Measurements from ENCODE around the gene TAS2R13.

Gene TAS2R13

GRCh38 chr12:10904686-10905085, 4.7 kb downstream of the TAS2R13 start:
- DNase-seq (ENCODE audit: extremely low read depth, low read depth): no peak
- no peak for TF ChIP-seq CTCF (IDR thresholded peaks at IDR 0.05; ENCODE audit: low read depth, low read length)

DNA sequence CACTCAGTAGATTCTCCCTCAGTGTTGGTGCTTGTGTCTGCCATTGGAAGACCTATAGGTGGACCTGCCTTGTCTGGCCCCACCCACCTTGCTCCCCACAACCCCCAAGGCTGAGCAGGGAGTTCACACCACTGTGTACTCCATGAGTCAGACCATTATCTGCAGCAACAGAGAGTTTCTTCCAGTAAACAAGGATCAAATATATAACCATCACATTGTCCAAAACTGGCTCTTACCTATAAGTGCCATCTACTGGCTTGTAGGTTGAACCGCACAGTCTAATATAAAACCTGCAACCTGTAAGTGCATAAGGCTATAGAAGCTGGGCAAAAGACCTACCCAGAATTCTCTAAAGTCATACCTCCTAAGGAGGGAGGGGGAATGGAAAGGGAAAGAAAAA, 7.9 kb downstream of the TAS2R13 start:
- TF ChIP-seq CTCF (IDR thresholded peaks at IDR 0.05; ENCODE audit: low read depth, low read length): no peak
- DNase-seq (ENCODE audit: extremely low read depth, low read depth): no peak

- no peak for DNase-seq (ENCODE audit: extremely low read depth, low read depth)
- TF ChIP-seq CTCF (IDR thresholded peaks at IDR 0.05; ENCODE audit: low read depth, low read length): no peak
These were observed 8.4 kb downstream of the TAS2R13 start for GRCh38 chr12:10900972-10901371.

- no peak for DNase-seq (ENCODE audit: extremely low read depth, low read depth)
These were observed 8.8 kb downstream of the TAS2R13 start for GRCh38 chr12:10900530-10900929.

DNA sequence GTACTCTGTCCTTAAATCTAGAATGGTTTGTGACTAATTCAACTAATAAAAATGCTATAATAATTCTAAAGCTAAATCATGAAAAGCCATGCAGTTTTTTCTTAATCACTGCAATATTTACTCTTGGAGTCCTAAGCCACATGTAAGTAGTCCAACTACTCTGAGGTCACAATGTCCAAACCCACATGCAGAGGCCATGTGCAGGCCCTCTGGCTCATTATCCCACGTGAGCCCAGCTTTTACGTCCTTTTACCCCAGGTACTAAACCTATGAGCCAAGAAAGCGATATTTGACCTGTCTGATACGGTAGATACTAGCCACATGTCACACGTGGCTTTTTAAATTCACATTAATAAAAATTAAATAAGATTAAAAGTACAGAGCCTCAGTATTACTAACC, 12.5 kb downstream of the TAS2R13 start:
- TF ChIP-seq CTCF (IDR thresholded peaks at IDR 0.05; ENCODE audit: low read depth, low read length): no peak
- no peak for DNase-seq (ENCODE audit: extremely low read depth, low read depth)

More at GRCh38 chr12:10900530-10900929, 8.8 kb downstream of the TAS2R13 start:
- no peak for TF ChIP-seq CTCF (IDR thresholded peaks at IDR 0.05; ENCODE audit: low read depth, low read length)

GRCh38 chr12:10891937-10892336, 17.4 kb downstream of the TAS2R13 start:
- TF ChIP-seq CTCF (IDR thresholded peaks at IDR 0.05; ENCODE audit: low read depth, low read length): no peak
- no peak for DNase-seq (ENCODE audit: extremely low read depth, low read depth)

DNA sequence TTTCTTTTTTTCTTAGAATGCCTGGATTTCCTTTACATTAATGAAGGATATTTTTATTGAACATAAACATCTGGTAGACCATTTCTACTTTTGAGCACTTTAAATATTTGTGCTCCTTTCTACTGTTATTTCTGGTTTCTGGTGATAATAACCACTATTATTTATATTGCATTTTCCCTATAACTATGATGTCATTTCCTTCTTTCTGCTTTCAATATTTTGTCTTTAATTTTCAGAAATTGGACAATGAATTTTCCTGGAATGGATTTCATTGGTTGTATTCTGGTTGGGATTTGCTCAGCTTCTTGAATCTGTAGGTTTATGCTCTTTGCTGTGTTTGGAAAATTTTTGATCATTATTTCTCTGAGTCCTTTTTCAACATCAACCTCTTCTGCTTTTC, 20.1 kb downstream of the TAS2R13 start:
- no peak for TF ChIP-seq CTCF (IDR thresholded peaks at IDR 0.05; ENCODE audit: low read depth, low read length)
- DNase-seq (ENCODE audit: extremely low read depth, low read depth): no peak

Data from AG09319 (cell line).